GM19351 (cell line): ENCODE results near the gene OGFR.

Experiments used
- ATAC-seq: cut with Tn5 transposase; IDR thresholded peaks from one replicate; pipeline ENCODE4 v1.9.1; 2021; ENCODE audit warnings: mild to moderate bottlenecking, moderate library complexity; ENCODE audit not compliant: unreplicated experiment

Gene OGFR

GRCh38 chr20:62769346-62770071 lies 35.1 kb upstream of the OGFR start:
- no peak for ATAC-seq

DNA sequence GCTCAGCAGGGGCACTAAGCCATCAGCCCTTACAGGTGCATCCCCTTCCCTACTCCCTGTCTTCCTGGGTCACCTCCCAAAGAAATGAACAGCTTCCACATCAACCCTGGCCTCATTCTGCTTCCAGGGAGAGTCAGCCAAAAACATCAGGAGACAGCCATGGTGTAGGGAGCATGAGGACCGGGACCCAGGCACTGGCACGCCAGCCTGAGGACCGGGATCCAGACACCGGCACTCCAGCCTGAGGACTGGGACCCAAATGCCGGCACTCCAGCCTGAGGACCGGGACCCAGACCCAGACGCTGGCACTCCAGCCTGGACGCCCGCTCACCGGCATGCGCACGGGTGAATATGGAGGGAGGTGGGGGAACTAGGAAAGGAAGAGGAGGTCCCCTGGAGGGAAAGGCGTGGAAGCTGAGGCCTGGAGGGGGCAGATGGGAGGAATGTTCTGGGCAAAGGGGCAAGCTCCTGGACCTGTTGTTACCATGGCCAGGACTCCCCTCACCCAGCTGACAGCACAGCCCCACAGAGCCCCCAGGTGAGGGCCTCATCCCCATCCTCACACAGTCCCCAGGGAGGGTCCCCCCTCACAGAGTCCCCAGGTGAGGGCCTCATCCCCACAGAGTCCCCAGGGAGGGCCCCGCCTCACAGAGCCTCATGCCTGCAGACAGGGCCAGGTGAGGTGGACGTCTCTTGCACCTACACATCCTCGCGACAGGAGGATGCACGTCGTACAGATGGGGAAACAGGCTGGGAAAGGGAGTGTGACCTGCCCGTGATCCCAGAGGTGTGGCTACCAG lies 34.3 kb upstream of the OGFR start:
- no peak for ATAC-seq

GRCh38 chr20:62770916-62771315 lies 33.7 kb upstream of the OGFR start:
- ATAC-seq = no peak

DNA sequence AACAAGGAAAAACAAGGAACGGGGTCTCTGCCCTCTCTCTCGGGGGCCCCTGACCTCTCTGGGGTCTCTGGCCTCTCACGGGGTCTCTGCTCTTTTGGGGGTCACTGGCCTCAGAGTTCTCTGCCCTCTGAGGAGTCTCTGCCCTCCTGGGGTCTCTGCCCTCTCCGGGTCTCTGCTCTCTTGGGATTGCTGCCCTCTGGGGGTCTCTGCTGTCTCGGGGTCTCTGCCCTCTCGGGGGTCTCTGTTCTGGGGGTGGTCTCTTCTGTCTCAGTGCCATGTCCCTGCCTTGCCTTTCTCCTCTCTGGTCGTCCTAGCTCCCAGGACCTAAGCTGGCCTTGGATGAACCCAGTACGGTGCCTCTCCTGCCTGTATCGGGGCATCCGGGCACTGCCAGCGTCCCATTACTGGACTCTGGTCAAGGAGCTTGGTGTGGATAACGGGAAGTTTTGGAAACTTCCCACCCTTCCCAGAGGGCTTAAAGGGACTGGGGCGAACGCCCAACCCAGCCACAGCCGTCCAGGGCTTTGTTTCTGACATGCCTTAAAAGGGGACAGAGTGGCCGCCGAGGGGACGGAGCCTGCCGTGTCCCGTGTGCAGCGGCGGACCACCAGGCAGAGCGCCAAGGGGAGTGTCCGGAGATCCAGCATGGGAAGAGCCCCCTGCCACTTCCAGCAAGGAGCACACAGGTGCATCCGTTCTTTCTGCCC lies 33.1 kb upstream of the OGFR start:
- no peak for ATAC-seq

GRCh38 chr20:62772103-62772611 lies 32.5 kb upstream of the OGFR start:
- no peak for ATAC-seq

- no peak for ATAC-seq
Measured at GRCh38 chr20:62772619-62772989, 32.0 kb upstream of the OGFR start.

DNA sequence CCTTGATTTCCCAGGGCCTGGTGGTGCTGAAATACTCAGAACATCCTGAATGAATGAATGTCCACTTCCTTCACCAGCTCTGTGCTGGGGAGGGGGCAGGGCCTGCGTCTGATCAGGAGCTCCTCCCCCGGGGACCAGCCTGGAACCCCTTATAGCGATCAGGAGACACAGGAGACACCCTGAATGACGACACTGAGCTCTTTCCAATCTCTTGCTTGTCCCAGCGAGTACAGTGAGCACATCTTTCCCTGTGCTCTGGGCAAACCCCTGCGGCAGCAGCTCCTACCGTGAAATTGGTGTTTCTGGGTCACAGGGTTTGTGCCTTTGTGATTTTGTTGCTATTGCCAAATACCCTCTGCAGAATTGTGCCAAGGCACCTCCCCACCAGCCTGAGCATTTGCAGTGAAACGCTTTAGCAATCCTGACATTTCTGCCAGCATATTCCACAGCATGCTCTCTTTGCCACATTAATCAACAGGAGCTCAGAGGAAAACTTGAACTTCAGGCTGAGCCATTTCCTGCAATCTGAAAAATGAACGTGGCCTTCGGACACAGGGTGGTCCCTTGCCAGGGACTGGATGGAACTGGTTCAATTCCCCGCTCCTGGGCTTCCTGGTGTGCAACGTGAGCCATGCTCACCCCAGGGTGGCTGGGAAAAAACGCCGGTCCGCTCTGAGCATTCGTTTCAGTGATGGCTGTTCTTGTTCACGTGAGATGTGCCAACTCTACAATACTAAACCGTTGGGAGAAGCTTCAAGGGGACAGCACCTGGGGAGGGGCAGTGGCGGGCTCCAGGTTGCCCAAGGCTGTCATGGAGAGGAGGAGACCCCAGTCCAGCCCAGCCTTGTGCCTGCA lies 31.4 kb upstream of the OGFR start:
- ATAC-seq = no peak

DNA sequence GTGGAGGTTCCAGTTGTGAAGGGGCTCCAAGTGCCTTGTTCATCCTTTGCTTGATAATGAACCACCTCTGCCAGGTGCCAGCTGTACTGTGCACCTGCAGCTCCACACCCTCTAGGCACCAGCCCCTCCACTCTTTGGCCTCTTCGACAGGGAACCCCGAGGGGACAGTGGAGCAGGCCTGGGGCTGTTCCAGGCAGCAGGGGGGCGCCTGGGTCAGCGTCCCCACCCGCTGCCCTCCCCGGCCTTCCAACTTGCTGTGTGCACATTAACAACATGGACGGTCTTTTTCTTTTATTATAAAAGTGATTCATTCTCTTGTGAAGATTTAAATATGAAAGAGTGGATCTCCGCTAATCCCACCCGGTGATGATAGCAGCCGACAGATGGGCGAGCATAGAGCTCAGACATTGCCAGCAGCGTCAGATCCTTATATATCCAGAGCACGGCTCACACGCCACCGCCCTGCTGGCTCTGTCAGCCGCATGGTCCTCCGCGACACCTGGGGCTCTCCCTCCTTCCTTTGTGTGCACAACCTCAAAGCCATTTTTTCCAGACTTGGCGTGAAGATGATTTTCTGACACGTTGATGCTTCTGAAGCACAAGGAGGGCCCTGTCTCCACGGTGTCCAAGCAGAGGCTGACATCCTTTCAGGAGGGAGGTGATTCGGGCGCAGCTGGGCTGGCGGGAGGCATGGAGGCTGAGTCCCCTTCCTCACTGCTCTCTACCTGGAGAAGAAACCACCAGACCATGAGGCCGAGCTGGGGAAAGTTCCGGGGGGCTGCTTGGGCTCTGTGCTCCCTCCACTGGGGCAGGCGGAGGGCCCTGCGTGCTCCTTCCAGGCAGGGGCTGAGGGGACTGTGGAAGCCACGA lies 30.6 kb upstream of the OGFR start:
- no peak for ATAC-seq

DNA sequence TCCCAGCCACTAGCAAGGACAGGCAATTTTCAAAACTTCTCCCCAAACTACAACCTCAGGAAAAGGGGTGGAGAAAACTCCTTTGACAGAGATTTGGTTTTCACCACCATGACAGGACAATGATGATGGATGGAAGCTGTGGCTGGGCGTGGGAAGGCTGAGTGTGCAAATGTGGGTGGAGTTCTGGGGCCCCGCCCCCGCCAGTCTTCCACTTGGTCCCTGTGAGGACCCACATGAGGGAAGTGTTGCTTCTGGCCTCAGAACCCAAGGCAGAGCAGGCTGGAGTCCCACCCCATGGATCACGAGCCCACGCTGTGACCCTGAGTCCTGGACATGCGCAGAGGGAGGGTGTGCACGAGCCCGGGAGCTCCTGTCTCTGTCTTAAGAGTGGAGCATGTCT lies 29.9 kb upstream of the OGFR start:
- ATAC-seq = no peak

GRCh38 chr20:62775206-62775605 lies 29.4 kb upstream of the OGFR start:
- ATAC-seq = no peak

- ATAC-seq = no peak
Measured at GRCh38 chr20:62776035-62776691, 28.5 kb upstream of the OGFR start.

DNA sequence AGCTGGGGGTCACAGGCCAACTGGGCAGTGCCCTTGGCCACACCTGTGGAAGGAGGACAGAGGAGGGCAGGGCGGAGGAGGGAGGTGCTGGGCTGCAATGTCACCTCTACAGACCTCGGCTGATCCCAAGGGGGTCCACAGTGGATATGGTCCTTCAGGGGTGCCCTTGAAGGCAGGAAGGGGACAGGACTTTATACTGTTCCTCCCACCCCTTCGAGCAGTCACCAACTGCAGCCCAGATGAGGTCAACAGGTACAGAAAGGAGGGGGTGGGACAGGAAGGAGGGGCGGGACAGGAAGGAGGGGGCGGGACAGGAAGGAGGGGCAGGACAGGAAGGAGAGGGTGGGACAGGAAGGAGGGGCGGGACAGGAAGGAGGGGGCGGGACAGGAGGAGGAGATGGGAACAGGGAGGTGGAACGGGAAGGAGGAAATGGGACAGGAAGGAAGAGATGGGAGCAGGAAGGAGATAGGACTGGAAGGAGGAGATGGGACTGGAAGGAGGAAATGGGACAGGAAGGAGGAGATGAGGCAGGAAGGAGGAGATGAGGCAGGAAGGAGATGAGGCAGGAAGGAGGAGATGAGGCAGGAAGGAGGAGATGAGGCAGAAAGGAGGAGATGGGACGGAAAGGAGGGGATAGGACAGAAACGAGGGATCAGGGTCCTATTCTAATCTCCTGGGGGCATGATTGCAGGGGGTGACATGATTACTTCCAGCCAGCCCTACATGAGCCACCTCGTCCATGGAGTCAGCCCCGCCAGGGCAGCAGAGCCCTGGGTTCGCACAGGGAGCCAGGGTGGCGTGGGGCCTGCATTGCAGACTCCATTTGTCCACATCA lies 27.7 kb upstream of the OGFR start:
- ATAC-seq = peak; percentile 73

DNA sequence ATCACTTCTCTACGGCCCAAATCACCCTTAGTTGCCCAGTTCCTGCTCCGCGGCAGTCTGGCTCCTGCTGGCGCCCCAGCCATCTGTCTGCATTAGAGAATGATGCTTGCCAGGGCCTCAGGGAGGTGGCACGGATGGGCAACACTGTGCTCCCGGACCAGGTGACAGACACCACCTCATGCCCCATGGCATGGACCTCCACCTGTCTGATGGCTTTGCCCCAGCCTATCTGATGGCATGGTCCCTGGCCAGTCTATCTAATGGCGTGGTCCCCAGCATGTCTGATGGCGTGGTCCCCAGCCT lies 27.2 kb upstream of the OGFR start:
- ATAC-seq = no peak

DNA sequence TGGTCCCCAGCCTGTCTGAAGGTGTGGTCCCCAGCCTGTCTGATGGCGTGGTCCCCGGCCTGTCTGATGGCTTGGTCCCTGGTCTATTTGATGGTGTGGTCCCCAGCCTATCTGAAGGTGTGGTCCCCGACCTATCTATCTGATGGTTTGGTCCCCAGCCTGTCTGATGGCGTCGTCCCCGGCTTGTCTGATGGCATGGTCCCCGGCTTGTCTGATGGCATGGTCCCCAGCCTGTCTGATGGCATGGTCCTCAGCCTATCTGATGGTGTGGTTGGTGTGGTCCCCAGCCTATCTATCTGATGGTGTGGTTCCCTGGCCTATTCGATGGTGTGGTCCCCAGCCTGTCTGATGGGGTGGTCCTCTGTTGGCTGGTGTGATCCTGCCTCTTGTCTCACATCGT lies 26.6 kb upstream of the OGFR start:
- ATAC-seq = no peak

GRCh38 chr20:62778601-62779416 lies 25.8 kb upstream of the OGFR start:
- no peak for ATAC-seq

DNA sequence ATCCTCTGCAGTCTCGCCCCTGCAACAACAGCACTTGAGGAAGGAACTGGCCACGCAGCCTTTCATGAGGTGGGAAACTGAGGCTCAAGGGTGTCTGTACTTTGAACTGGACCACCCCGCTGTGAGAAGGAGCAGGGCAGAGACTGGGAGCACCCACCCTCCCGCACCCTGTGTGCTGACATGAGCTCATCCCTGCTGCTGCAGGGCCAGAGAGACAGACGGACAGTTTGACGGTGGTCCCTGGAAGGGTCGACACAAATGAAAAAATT lies 25.3 kb upstream of the OGFR start:
- no peak for ATAC-seq

GRCh38 chr20:62780204-62780603 lies 24.4 kb upstream of the OGFR start:
- ATAC-seq = no peak

GRCh38 chr20:62780696-62781095 lies 23.9 kb upstream of the OGFR start:
- no peak for ATAC-seq
